H1 (cell line): ENCODE results near the gene PITPNC1. TPM values are rescaled to one million over a fixed set of nuclear protein-coding genes. Genes with fewer than 3 reads are reported as not detected.

Source experiments
- CTCF ChIA-PET: fragments of 300-600 bp; sonication (Branson Sonifier 250); formaldehyde crosslinking; loops from one replicate; lab custom pipeline; 2021; ENCODE audit not compliant: partially characterized antibody; lab: Charles Lee
- POLR2A ChIA-PET: fragments of 300-600 bp; sonication (Branson Sonifier 250); formaldehyde crosslinking; loops from one replicate; lab custom pipeline; 2021; ENCODE audit warnings: inconsistent platforms; ENCODE audit not compliant: partially characterized antibody; lab: Charles Lee
- DNase-seq, 2 experiments: peaks; one replicate each; pipeline versions ENCODE4 v3.0.0 to v3.0.0-alpha.2; 2010 to 2022; ENCODE audit warnings: low spot score in 2 of 2, low read depth in 1 of 2, mixed read lengths in 1 of 2
- FAIRE-seq: peaks from 2 replicates; lab custom pipeline; 2011; peaks lifted over from hg19 to GRCh38; lab: Jason Lieb, UNC
- H2AFZ ChIP-seq: 2 replicates; pipeline ENCODE4 v1.8.1; 2012; ENCODE audit warnings: low read length, inconsistent platforms
- H2AK5ac ChIP-seq: 2 replicates; pipeline ENCODE4 v1.6.1; 2013; ENCODE audit warnings: low read depth, low read length
- H2BK120ac ChIP-seq: replicated peaks from 2 replicates; pipeline ENCODE3; 2013; ENCODE audit warnings: low read depth, low read length, inconsistent platforms
- H2BK12ac ChIP-seq: 2 replicates; pipeline ENCODE4 v1.6.1; 2013; ENCODE audit warnings: low read depth, low read length
- H2BK15ac ChIP-seq: 2 replicates; pipeline ENCODE4 v1.6.1; 2013; ENCODE audit warnings: low read length
- H2BK20ac ChIP-seq: 2 replicates; pipeline ENCODE4 v1.6.1; 2013; ENCODE audit warnings: low read length
- H2BK5ac ChIP-seq: 2 replicates; pipeline ENCODE4 v1.6.1; 2013; ENCODE audit warnings: low read depth, low read length
- H3K14ac ChIP-seq: 2 replicates; pipeline ENCODE4 v1.6.1; 2013; ENCODE audit warnings: inconsistent platforms; ENCODE audit not compliant: insufficient read length
- H3K18ac ChIP-seq: 2 replicates; pipeline ENCODE4 v1.6.1; 2013; ENCODE audit warnings: low read length; ENCODE audit errors: extremely low read depth
- H3K23ac ChIP-seq: 2 replicates; pipeline ENCODE4 v1.6.1; 2013; ENCODE audit warnings: inconsistent platforms; ENCODE audit not compliant: insufficient read length
- H3K23me2 ChIP-seq: 2 replicates; pipeline ENCODE4 v1.6.1; 2013; ENCODE audit warnings: low read depth, low read length
- H3K27ac ChIP-seq: 2 replicates; pipeline ENCODE4 v1.6.1; 2011; ENCODE audit warnings: low read depth, low read length, inconsistent platforms
- H3K27me3 ChIP-seq, 4 experiments: replicated peaks in 1 of 4; 1 replicate in 1 of 4; 2 replicates in 3 of 4; pipeline versions ENCODE4 v1.6.1 to v1.8.1; 2011 to 2013; ENCODE audit warnings: low read length in 3 of 4, mild to moderate bottlenecking in 3 of 4, inconsistent platforms in 2 of 4, mixed read lengths in 2 of 4, moderate library complexity in 1 of 4; ENCODE audit not compliant: control insufficient read depth in 3 of 4, insufficient read depth in 3 of 4; ENCODE audit errors: extremely low read depth in 1 of 4
- H3K36me3 ChIP-seq, 4 experiments: 2 replicates each; pipeline versions ENCODE4 v1.6.1 to v1.8.1; 2011 to 2013; ENCODE audit warnings: mild to moderate bottlenecking in 4 of 4, low read length in 3 of 4, moderate library complexity in 2 of 4, control low read depth in 1 of 4, inconsistent platforms in 1 of 4; ENCODE audit not compliant: insufficient read depth in 4 of 4, control insufficient read depth in 2 of 4
- H3K4ac ChIP-seq: replicated peaks from 2 replicates; pipeline ENCODE3; 2013; ENCODE audit warnings: low read length, low read depth, mixed read lengths, inconsistent platforms; ENCODE audit not compliant: insufficient read length
- H3K4me1 ChIP-seq, 4 experiments: replicated peaks in 1 of 4; 1 replicate in 1 of 4; 2 replicates in 3 of 4; pipeline versions ENCODE4 v1.6.1 to v1.8.1; 2011 to 2013; ENCODE audit warnings: low read length in 3 of 4, inconsistent platforms in 2 of 4, mixed read lengths in 1 of 4; ENCODE audit not compliant: insufficient read depth in 4 of 4, control insufficient read depth in 3 of 4
- H3K4me2 ChIP-seq, 2 experiments: 2 replicates each; pipeline versions ENCODE4 v1.6.1 to v1.8.1; 2011 to 2013; ENCODE audit warnings: low read depth in 2 of 2, low read length in 2 of 2, control low read depth in 1 of 2, inconsistent platforms in 1 of 2, mild to moderate bottlenecking in 1 of 2; ENCODE audit not compliant: insufficient read depth in 1 of 2
- H3K4me3 ChIP-seq, 4 experiments: fragments of 200-600, 300-600 bp in 1 of 4; sonication (generic), shearing (Covaris generic), sonication (Bioruptor Twin) in 1 of 4; 2 replicates each; pipeline versions ENCODE4 v1.5.1 to v1.8.1; 2011 to 2016; ENCODE audit warnings: low read length in 4 of 4, low read depth in 3 of 4, control low read depth in 2 of 4, inconsistent platforms in 2 of 4, mild to moderate bottlenecking in 2 of 4, mixed read lengths in 1 of 4, moderate library complexity in 1 of 4; ENCODE audit not compliant: insufficient read depth in 2 of 4; ENCODE audit errors: extremely low read depth in 1 of 4
- H3K56ac ChIP-seq: replicated peaks from 2 replicates; pipeline ENCODE3; 2013; ENCODE audit warnings: low read depth, mild to moderate bottlenecking, mixed read lengths, low read length, inconsistent platforms; ENCODE audit not compliant: insufficient read length
- H3K79me1 ChIP-seq: 2 replicates; pipeline ENCODE4 v1.6.1; 2013; ENCODE audit warnings: low read depth, low read length, control low read depth
- H3K79me2 ChIP-seq, 2 experiments: 2 replicates each; pipeline versions ENCODE4 v1.6.1 to v1.8.1; 2012 to 2013; ENCODE audit warnings: low read length in 2 of 2, mild to moderate bottlenecking in 2 of 2, inconsistent platforms in 1 of 2; ENCODE audit not compliant: insufficient read depth in 2 of 2, control insufficient read depth in 1 of 2
- H3K9ac ChIP-seq, 4 experiments: replicated peaks in 1 of 4; 1 replicate in 1 of 4; 2 replicates in 3 of 4; pipeline versions ENCODE4 v1.6.1 to v1.8.1; 2011 to 2013; ENCODE audit warnings: low read depth in 3 of 4, low read length in 3 of 4, control low read depth in 2 of 4, mild to moderate bottlenecking in 2 of 4, moderate library complexity in 2 of 4, inconsistent platforms in 1 of 4; ENCODE audit errors: extremely low read depth in 1 of 4
- H3K9me3 ChIP-seq, 2 experiments: 2 replicates each; pipeline versions ENCODE4 v1.6.1 to v1.8.1; 2012 to 2013; ENCODE audit warnings: mild to moderate bottlenecking in 2 of 2, moderate library complexity in 2 of 2, control low read depth in 1 of 2, inconsistent platforms in 1 of 2, low read depth in 1 of 2, low read length in 1 of 2, mixed read lengths in 1 of 2; ENCODE audit not compliant: insufficient read depth in 2 of 2
- H4K20me1 ChIP-seq, 2 experiments: replicated peaks in 1 of 2; 2 replicates each; pipeline versions ENCODE3 to v1.8.1; 2011 to 2013; ENCODE audit warnings: inconsistent platforms in 2 of 2, low read length in 2 of 2, mild to moderate bottlenecking in 1 of 2; ENCODE audit not compliant: insufficient read depth in 2 of 2, control insufficient read depth in 1 of 2
- H4K5ac ChIP-seq: 2 replicates; pipeline ENCODE4 v1.6.1; 2013; ENCODE audit warnings: low read length, low read depth, mixed read lengths, inconsistent platforms; ENCODE audit not compliant: insufficient read length
- H4K8ac ChIP-seq: 2 replicates; pipeline ENCODE4 v1.8.0; 2013; ENCODE audit warnings: mild to moderate bottlenecking, moderate library complexity, low read length, inconsistent platforms; ENCODE audit not compliant: insufficient read depth; ENCODE audit errors: extremely low read depth
- H4K91ac ChIP-seq: replicated peaks from 2 replicates; pipeline ENCODE3; 2013; ENCODE audit warnings: low read length, mixed read lengths, inconsistent platforms; ENCODE audit not compliant: insufficient read length
- BACH1 ChIP-seq: IDR thresholded peaks from 2 replicates; pipeline ENCODE4 v1.6.1; 2012; ENCODE audit warnings: low read length, improper control_type of control experiment
- CTBP2 ChIP-seq: IDR thresholded peaks from 2 replicates; pipeline ENCODE4 v1.7.0; 2011; ENCODE audit warnings: borderline replicate concordance, mild to moderate bottlenecking, moderate library complexity, mixed read lengths, low read length; ENCODE audit not compliant: insufficient read depth, insufficient read length
- CTCF ChIP-seq, 3 experiments: IDR thresholded peaks; 1 replicate in 2 of 3; 2 replicates in 1 of 3; pipeline versions ENCODE4 v1.5.1 to v1.6.1; 2011; ENCODE audit warnings: low read length in 3 of 3, mild to moderate bottlenecking in 3 of 3, inconsistent platforms in 2 of 3, low read depth in 1 of 3, moderate library complexity in 1 of 3; ENCODE audit not compliant: insufficient read depth in 1 of 3; ENCODE audit errors: control extremely low read depth in 1 of 3
- HDAC2 ChIP-seq, 2 experiments: fragments of 300-600 bp in 1 of 2; sonication (generic) in 1 of 2; IDR thresholded peaks; 2 replicates each; pipeline ENCODE4 v1.6.1; 2011 to 2012; ENCODE audit warnings: low read depth in 2 of 2, low read length in 2 of 2, mild to moderate bottlenecking in 2 of 2, moderate library complexity in 2 of 2, borderline replicate concordance in 1 of 2, inconsistent platforms in 1 of 2
- KDM4A ChIP-seq: IDR thresholded peaks from one replicate; pipeline ENCODE4 v1.7.1; 2012; ENCODE audit warnings: low read depth, mild to moderate bottlenecking, moderate library complexity, low read length, inconsistent platforms; ENCODE audit not compliant: severe bottlenecking
- RAD21 ChIP-seq, 2 experiments: IDR thresholded peaks in 1 of 2; conservative IDR thresholded peaks in 1 of 2; 2 replicates each; pipeline ENCODE4 v1.6.1; 2011; ENCODE audit warnings: low read depth in 2 of 2, low read length in 2 of 2, improper control_type of control experiment in 1 of 2, inconsistent platforms in 1 of 2, mild to moderate bottlenecking in 1 of 2, moderate library complexity in 1 of 2
- RNF2 ChIP-seq: fragments of 200-900, 300-1000 bp; sonication (generic); IDR thresholded peaks from 2 replicates; pipeline ENCODE4 v1.7.1; 2016; ENCODE audit warnings: borderline replicate concordance, low read depth, mild to moderate bottlenecking, antibody characterized with exemption, low read length; ENCODE audit not compliant: poor library complexity, severe bottlenecking; ENCODE audit errors: missing control alignments
- SIN3A ChIP-seq, 2 experiments: IDR thresholded peaks in 1 of 2; conservative IDR thresholded peaks in 1 of 2; 2 replicates each; pipeline ENCODE4 v1.6.1; 2011 to 2012; ENCODE audit warnings: low read length in 2 of 2, improper control_type of control experiment in 1 of 2, low read depth in 1 of 2, mild to moderate bottlenecking in 1 of 2
- SIX5 ChIP-seq: IDR thresholded peaks from 2 replicates; pipeline ENCODE4 v1.6.1; 2011; ENCODE audit warnings: mild to moderate bottlenecking, low read depth, low read length
- SP2 ChIP-seq: IDR thresholded peaks from 2 replicates; pipeline ENCODE4 v1.6.1; 2012; ENCODE audit warnings: mild to moderate bottlenecking, low read length, inconsistent platforms
- WGBS, 2 experiments: shearing (Covaris generic) in 1 of 2; methylation state at CpG; one replicate each; pipeline versions ENCODE4 v1.1.6 to v1.1.7; 2013 to 2015; ENCODE audit warnings: low lambda C conversion rate in 2 of 2, mixed read lengths in 2 of 2, inconsistent platforms in 1 of 2, low coverage in 1 of 2, missing lambda C conversion rate in 1 of 2; ENCODE audit not compliant: insufficient replicate concordance in 2 of 2, insufficient coverage in 1 of 2, insufficient read length in 1 of 2; ENCODE audit errors: extremely low coverage in 1 of 2, missing lambda C conversion rate in 1 of 2; 5-methylcytosine and 5-hydroxymethylcytosine counted together
- polyA plus RNA-seq, 7 experiments: library from polyadenylated mRNA; depleted of rRNA in 3 of 7; stranded (reverse) in 5 of 7; unstranded in 2 of 7; fragments of >200 nt in 5 of 7; fragments of 200-250 nt in 2 of 7; gene quantifications; 1 replicate in 5 of 7; 2 replicates in 1 of 7; 4 replicates in 1 of 7; pipeline versions ENCODE4 v1.2.1 to v1.2.3, GENCODE V29; 2011 to 2013; ENCODE audit warnings: missing spikeins in 2 of 7, mixed read lengths in 2 of 7
- total RNA-seq: library from RNA; stranded (reverse); fragmentation: NEBNext Ultra II Directional; extraction: Animal tissue kit (Norgen Biotek cat#: 25700); gene quantifications from 2 replicates; pipeline ENCODE4 v1.2.1, GENCODE V29; 2021

Gene PITPNC1
- total and polyA plus RNA-seq, 2 of the 8 experiments (the other 6 are each of a cell fraction or from before 2014, with no cell fraction given), result 17.6 to 54.7 TPM

- DNase-seq, result no peak
- H3K14ac ChIP-seq, result no peak overlapping the region
- H3K23ac ChIP-seq, result no peak overlapping the region
- H3K56ac ChIP-seq, result no peak overlapping the region
- no peak overlapping the region for H3K4me3 ChIP-seq
- H3K27ac ChIP-seq, result no peak overlapping the region
- 96% methylated on average over 8 of the region's 8 CpGs; no CpG with 5 or more reads in 1 of the 2 experiments for WGBS, 2 experiments
- no peaks in the 10 kb centered on the region for H3K79me2 ChIP-seq
- H2BK120ac ChIP-seq, result no peak overlapping the region
- no peak overlapping the region for H2BK12ac ChIP-seq
- H3K79me1 ChIP-seq, result no peaks in the 10 kb centered on the region
- no peak overlapping the region for H3K18ac ChIP-seq
- H4K8ac ChIP-seq, result no peak overlapping the region
- no peak overlapping the region for H2AFZ ChIP-seq
- H3K4ac ChIP-seq, result no peak overlapping the region
- FAIRE-seq, result no peak
- H3K4me2 ChIP-seq, result no peak overlapping the region
- CTCF ChIA-PET, result no interaction called here
- H4K91ac ChIP-seq, result no peak overlapping the region
- H2BK20ac ChIP-seq, result no peak overlapping the region
- peaks cover 0 to 1% of the 10 kb centered on the region in 2 experiments for H4K20me1 ChIP-seq
- H3K23me2 ChIP-seq, result no peaks in the 10 kb centered on the region
- H4K5ac ChIP-seq, result no peak overlapping the region
- H2AK5ac ChIP-seq, result no peak overlapping the region
- peaks cover 0 to 13% (median 0%) of the 10 kb centered on the region in 4 experiments; a peak in 3 of 8 replicates for H3K36me3 ChIP-seq
- H2BK15ac ChIP-seq, result no peak overlapping the region
- H3K9ac ChIP-seq, result no peak overlapping the region
- peaks cover 0 to 3% of the 10 kb centered on the region in 2 experiments; a peak in 1 of 4 replicates for H3K9me3 ChIP-seq
- H3K27me3 ChIP-seq, result no peaks in the 10 kb centered on the region
- H2BK5ac ChIP-seq, result no peak overlapping the region
- H3K4me1 ChIP-seq, result no peaks in the 10 kb centered on the region
- POLR2A ChIA-PET, result no interaction called here
- TF ChIP-seq CTBP2, result no peak
- TF ChIP-seq RNF2, result no peak
- TF ChIP-seq SIN3A (conservative IDR thresholded peaks at IDR 0.05 in 1 of 2, IDR thresholded peaks at IDR 0.05 in 1 of 2; ENCODE audit: low read depth in 1 of 2, low read length in 2 of 2), result no peak
- TF ChIP-seq BACH1, result no peak
- TF ChIP-seq HDAC2 (IDR thresholded peaks at IDR 0.05; ENCODE audit: borderline replicate concordance in 1 of 2, low read depth in 2 of 2, low read length in 2 of 2), result no peak
- no peak for TF ChIP-seq SIX5
- TF ChIP-seq RAD21 (IDR thresholded peaks at IDR 0.05 in 1 of 2, conservative IDR thresholded peaks at IDR 0.05 in 1 of 2; ENCODE audit: low read depth in 2 of 2, low read length in 2 of 2), result no peak
- TF ChIP-seq SP2, result no peak
- TF ChIP-seq KDM4A, result no peak
- no peak for TF ChIP-seq CTCF (IDR thresholded peaks at IDR 0.05; ENCODE audit: control extremely low read depth in 1 of 3, insufficient read depth in 1 of 3, low read depth in 1 of 3, low read length in 3 of 3)
Observed at GRCh38 chr17:67632141-67632540, 255.1 kb downstream of the PITPNC1 start.
